GM18498 (cell line): ENCODE data around the gene NBEA.
"Not testable (repeated sequence)": the region's sequence is repeated elsewhere in the genome, so short reads cannot be mapped to it uniquely, and the experiment has no call there.

Source experiments
- ATAC-seq: cut with Tn5 transposase; IDR thresholded peaks from one replicate; pipeline ENCODE4 v1.9.1; 2021; ENCODE audit warnings: mild to moderate bottlenecking, moderate library complexity; ENCODE audit not compliant: unreplicated experiment

The NBEA gene

GRCh38 chr13:34951528-34951927 is 9.5 kb downstream of the NBEA start:
- ATAC-seq, result no peak

- ATAC-seq, result no peak
These were observed 17.4 kb downstream of the NBEA start for GRCh38 chr13:34959489-34959888.

GRCh38 chr13:34964558-34964957 is 22.5 kb downstream of the NBEA start:
- ATAC-seq, result no peak

- no peak for ATAC-seq
These were observed 25.9 kb downstream of the NBEA start for GRCh38 chr13:34967851-34968562.

- ATAC-seq, result not testable (repeated sequence)
These were observed 27.5 kb downstream of the NBEA start for GRCh38 chr13:34969539-34969938.

GRCh38 chr13:34970961-34971360 is 28.9 kb downstream of the NBEA start:
- ATAC-seq, result no peak

- ATAC-seq, result no peak
These were observed 29.4 kb downstream of the NBEA start for GRCh38 chr13:34971473-34971872.

GRCh38 chr13:34985199-34985598 is 43.1 kb downstream of the NBEA start:
- not testable (repeated sequence) for ATAC-seq

GRCh38 chr13:34988330-34988791 is 46.3 kb downstream of the NBEA start:
- ATAC-seq, result no peak

GRCh38 chr13:34990399-34991214 is 48.5 kb downstream of the NBEA start:
- ATAC-seq, result no peak

GRCh38 chr13:34993470-34993869 is 51.4 kb downstream of the NBEA start:
- ATAC-seq, result no peak

GRCh38 chr13:35003734-35004133 is 61.7 kb downstream of the NBEA start:
- ATAC-seq, result not testable (repeated sequence)

- ATAC-seq, result no peak
These were observed 63.0 kb downstream of the NBEA start for GRCh38 chr13:35005051-35005450.

GRCh38 chr13:35014606-35015213 is 72.6 kb downstream of the NBEA start:
- ATAC-seq, result no peak

- ATAC-seq, result no peak
These were observed 74.5 kb downstream of the NBEA start for GRCh38 chr13:35016362-35017112.

GRCh38 chr13:35025314-35025713 is 83.2 kb downstream of the NBEA start:
- no peak for ATAC-seq

GRCh38 chr13:35028338-35028867 is 86.3 kb downstream of the NBEA start:
- no peak for ATAC-seq

GRCh38 chr13:35039012-35039411 is 96.9 kb downstream of the NBEA start:
- ATAC-seq, result no peak

GRCh38 chr13:35046587-35046986 is 104.5 kb downstream of the NBEA start:
- no peak for ATAC-seq

GRCh38 chr13:35055705-35056104 is 113.6 kb downstream of the NBEA start:
- no peak for ATAC-seq

GRCh38 chr13:35057858-35058257 is 115.8 kb downstream of the NBEA start:
- ATAC-seq, result no peak
